HepG2 (cell line): ENCODE measurements around the gene TRPM6. TPM values are rescaled to one million over a fixed set of nuclear protein-coding genes. Genes with fewer than 3 reads are reported as not detected.

ENCODE experiments used
- GATAD2A ChIP-seq: IDR thresholded peaks from 2 replicates; pipeline ENCODE4 v1.6.1; 2016
- HNRNPLL ChIP-seq: fragments of 200-400 bp; formaldehyde crosslinking; IDR thresholded peaks from 2 replicates; pipeline ENCODE4 v1.6.1; 2017; ENCODE audit warnings: mild to moderate bottlenecking, low read depth, low read length; ENCODE audit not compliant: poor library complexity, severe bottlenecking
- JUNB ChIP-seq: sonication (generic); formaldehyde crosslinking; IDR thresholded peaks from 2 replicates; pipeline ENCODE4 v1.8.0; 2022; ENCODE audit warnings: missing genetic modification reagents, mild to moderate bottlenecking, borderline replicate concordance
- KDM4B ChIP-seq: sonication (generic); formaldehyde crosslinking; IDR thresholded peaks from 2 replicates; pipeline ENCODE4 v1.4.0; 2020; ENCODE audit warnings: missing genetic modification reagents
- PTBP1 ChIP-seq: fragments of 200-400 bp; formaldehyde crosslinking; IDR thresholded peaks from 2 replicates; pipeline ENCODE4 v1.6.1; 2018; ENCODE audit warnings: low read length, low read depth; ENCODE audit not compliant: poor library complexity, severe bottlenecking
- SAP130 ChIP-seq: IDR thresholded peaks from 2 replicates; pipeline ENCODE4 v1.6.1; 2016; ENCODE audit warnings: low read depth
- SMARCC2 ChIP-seq: fragments of 450-650 bp; IDR thresholded peaks from 2 replicates; pipeline ENCODE4 v1.6.1; 2017; ENCODE audit warnings: antibody characterized with exemption, mild to moderate bottlenecking
- SMC3 ChIP-seq: IDR thresholded peaks from 2 replicates; pipeline ENCODE4 v1.6.1; 2011; ENCODE audit warnings: low read length, improper control_type of control experiment
- ZBTB8A ChIP-seq: sonication (generic); formaldehyde crosslinking; IDR thresholded peaks from 2 replicates; pipeline ENCODE4 v1.4.0; 2020; ENCODE audit warnings: mild to moderate bottlenecking, low read depth, missing genetic modification reagents, borderline replicate concordance
- ZNF136 ChIP-seq: sonication (generic); formaldehyde crosslinking; IDR thresholded peaks from 2 replicates; pipeline ENCODE4 v1.8.1; 2022; ENCODE audit warnings: low read depth, mild to moderate bottlenecking, moderate library complexity, missing genetic modification reagents
- ZNF337 ChIP-seq: sonication (generic); formaldehyde crosslinking; IDR thresholded peaks from 2 replicates; pipeline ENCODE4 v1.5.1; 2020; ENCODE audit warnings: missing genetic modification reagents, low read depth, mild to moderate bottlenecking, borderline replicate concordance
- ZNF550 ChIP-seq: sonication (generic); formaldehyde crosslinking; IDR thresholded peaks from 2 replicates; pipeline ENCODE4 v1.4.0; 2020; ENCODE audit warnings: mild to moderate bottlenecking, missing genetic modification reagents, borderline replicate concordance
- ZNF598 ChIP-seq: sonication (generic); formaldehyde crosslinking; IDR thresholded peaks from 2 replicates; pipeline ENCODE4 v1.5.1; 2020; ENCODE audit warnings: mild to moderate bottlenecking, missing genetic modification reagents, borderline replicate concordance
- polyA plus RNA-seq, 8 experiments: library from polyadenylated mRNA; depleted of rRNA in 3 of 8; stranded (reverse) in 7 of 8; unstranded in 1 of 8; fragments of >200 nt; fragmentation: Illumina TruSeq in 4 of 8; extraction: Trizol in 4 of 8; gene quantifications; 2 replicates each; pipeline versions ENCODE4 v1.2.1 to v1.2.3, GENCODE V29; 2011 to 2016; ENCODE audit warnings: low read depth in 4 of 8, missing spikeins in 1 of 8, mixed read lengths in 1 of 8; ENCODE audit not compliant: insufficient read depth in 1 of 8
- total RNA-seq, 5 experiments: library from RNA; depleted of rRNA; stranded (reverse); fragments of >200 nt; fragmentation: Illumina TruSeq; extraction: Trizol; gene quantifications; 2 replicates each; pipeline ENCODE4 v1.2.3, GENCODE V29; 2016; ENCODE audit warnings: low read depth in 1 of 5
- TF ChIP-seq, protein P1 (sequence below): sonication (generic); formaldehyde crosslinking; conservative IDR thresholded peaks from 2 replicates; pipeline ENCODE4 v1.4.0; 2020; ENCODE audit warnings: mild to moderate bottlenecking, missing genetic modification reagents, moderate library complexity
- TF ChIP-seq, protein P2 (sequence below): sonication (generic); formaldehyde crosslinking; IDR thresholded peaks from 2 replicates; pipeline ENCODE4 v1.5.0; 2020; ENCODE audit warnings: mild to moderate bottlenecking, missing genetic modification reagents, moderate library complexity
- TF ChIP-seq, protein P3 (sequence below): sonication (generic); formaldehyde crosslinking; IDR thresholded peaks from 2 replicates; pipeline ENCODE4 v1.4.0; 2020; ENCODE audit warnings: missing genetic modification reagents
- TF ChIP-seq, protein P4 (sequence below): sonication (generic); formaldehyde crosslinking; IDR thresholded peaks from 2 replicates; pipeline ENCODE4 v1.4.0; 2020; ENCODE audit warnings: missing genetic modification reagents
- TF ChIP-seq, protein P5 (sequence below): sonication (generic); formaldehyde crosslinking; IDR thresholded peaks from 2 replicates; pipeline ENCODE4 v1.8.1; 2023; ENCODE audit warnings: missing genetic modification reagents, mild to moderate bottlenecking, borderline replicate concordance
- TF ChIP-seq, protein P6 (sequence below): sonication (generic); formaldehyde crosslinking; IDR thresholded peaks from 2 replicates; pipeline ENCODE4 v1.4.0; 2020; ENCODE audit warnings: missing genetic modification reagents

Gene TRPM6
- total and polyA plus RNA-seq, 2 of the 13 experiments (the other 11 are each of a cell fraction or from before 2014, with no cell fraction given) = 0.01 to 0.09 TPM

DNA sequence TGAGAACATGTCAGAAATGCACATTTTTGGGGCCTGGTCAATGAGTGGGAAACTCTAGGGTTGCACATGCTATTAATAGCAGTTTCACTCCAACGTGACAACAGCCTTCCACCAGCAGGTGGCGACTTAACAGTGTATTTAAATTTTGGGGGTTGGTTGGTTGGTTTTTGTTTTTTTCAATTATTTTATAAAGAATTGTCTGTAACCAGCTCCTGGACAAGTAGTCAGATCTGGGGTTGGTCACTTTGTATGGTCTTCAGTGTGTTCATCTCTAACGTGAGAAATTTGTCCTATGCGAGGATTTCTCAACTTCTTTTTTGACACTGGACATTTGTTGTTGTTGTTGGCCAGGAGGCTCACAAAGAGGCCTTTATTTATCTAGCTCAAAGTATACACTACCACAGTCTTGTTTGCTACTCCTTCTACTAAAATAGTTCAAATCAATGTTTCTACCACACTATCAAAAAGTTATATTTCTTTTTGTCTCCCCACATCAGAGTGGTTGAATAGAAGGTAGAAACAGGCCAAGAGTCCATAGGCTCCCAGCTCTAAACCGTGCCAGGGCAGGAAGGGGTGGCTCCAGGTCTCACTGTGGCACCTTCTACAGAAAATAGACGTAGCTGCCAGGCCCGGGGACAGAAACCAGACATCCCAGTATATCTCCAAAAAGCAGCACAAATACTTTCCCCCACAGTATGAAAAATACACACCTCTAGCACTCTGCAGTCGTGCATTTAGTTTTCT, 110.4 kb downstream of the TRPM6 start (continued):
- TF ChIP-seq, protein P1, sequence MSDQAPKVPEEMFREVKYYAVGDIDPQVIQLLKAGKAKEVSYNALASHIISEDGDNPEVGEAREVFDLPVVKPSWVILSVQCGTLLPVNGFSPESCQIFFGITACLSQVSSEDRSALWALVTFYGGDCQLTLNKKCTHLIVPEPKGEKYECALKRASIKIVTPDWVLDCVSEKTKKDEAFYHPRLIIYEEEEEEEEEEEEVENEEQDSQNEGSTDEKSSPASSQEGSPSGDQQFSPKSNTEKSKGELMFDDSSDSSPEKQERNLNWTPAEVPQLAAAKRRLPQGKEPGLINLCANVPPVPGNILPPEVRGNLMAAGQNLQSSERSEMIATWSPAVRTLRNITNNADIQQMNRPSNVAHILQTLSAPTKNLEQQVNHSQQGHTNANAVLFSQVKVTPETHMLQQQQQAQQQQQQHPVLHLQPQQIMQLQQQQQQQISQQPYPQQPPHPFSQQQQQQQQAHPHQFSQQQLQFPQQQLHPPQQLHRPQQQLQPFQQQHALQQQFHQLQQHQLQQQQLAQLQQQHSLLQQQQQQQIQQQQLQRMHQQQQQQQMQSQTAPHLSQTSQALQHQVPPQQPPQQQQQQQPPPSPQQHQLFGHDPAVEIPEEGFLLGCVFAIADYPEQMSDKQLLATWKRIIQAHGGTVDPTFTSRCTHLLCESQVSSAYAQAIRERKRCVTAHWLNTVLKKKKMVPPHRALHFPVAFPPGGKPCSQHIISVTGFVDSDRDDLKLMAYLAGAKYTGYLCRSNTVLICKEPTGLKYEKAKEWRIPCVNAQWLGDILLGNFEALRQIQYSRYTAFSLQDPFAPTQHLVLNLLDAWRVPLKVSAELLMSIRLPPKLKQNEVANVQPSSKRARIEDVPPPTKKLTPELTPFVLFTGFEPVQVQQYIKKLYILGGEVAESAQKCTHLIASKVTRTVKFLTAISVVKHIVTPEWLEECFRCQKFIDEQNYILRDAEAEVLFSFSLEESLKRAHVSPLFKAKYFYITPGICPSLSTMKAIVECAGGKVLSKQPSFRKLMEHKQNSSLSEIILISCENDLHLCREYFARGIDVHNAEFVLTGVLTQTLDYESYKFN (CRISPR knock-in tag) = peak; percentile 42
- 0 out of 2 replicates have a peak, but pooled peaks have one; percentile 34 for TF ChIP-seq ZNF136 (CRISPR knock-in tag)
- TF ChIP-seq SMC3 = peak; percentile 84
- no peak for TF ChIP-seq PTBP1
- TF ChIP-seq, protein P2, sequence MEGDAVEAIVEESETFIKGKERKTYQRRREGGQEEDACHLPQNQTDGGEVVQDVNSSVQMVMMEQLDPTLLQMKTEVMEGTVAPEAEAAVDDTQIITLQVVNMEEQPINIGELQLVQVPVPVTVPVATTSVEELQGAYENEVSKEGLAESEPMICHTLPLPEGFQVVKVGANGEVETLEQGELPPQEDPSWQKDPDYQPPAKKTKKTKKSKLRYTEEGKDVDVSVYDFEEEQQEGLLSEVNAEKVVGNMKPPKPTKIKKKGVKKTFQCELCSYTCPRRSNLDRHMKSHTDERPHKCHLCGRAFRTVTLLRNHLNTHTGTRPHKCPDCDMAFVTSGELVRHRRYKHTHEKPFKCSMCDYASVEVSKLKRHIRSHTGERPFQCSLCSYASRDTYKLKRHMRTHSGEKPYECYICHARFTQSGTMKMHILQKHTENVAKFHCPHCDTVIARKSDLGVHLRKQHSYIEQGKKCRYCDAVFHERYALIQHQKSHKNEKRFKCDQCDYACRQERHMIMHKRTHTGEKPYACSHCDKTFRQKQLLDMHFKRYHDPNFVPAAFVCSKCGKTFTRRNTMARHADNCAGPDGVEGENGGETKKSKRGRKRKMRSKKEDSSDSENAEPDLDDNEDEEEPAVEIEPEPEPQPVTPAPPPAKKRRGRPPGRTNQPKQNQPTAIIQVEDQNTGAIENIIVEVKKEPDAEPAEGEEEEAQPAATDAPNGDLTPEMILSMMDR (CRISPR knock-in tag) = peak; percentile 76
- TF ChIP-seq GATAD2A (CRISPR knock-in tag) = 0 out of 2 replicates have a peak, but pooled peaks have one; percentile 15
- TF ChIP-seq, protein P3, sequence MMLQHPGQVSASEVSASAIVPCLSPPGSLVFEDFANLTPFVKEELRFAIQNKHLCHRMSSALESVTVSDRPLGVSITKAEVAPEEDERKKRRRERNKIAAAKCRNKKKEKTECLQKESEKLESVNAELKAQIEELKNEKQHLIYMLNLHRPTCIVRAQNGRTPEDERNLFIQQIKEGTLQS (CRISPR knock-in tag) = no peak
- no peak for TF ChIP-seq KDM4B (CRISPR knock-in tag)
- TF ChIP-seq JUNB (CRISPR knock-in tag) = no peak
- 0 out of 2 replicates have a peak, but pooled peaks have one; percentile 39 for TF ChIP-seq ZNF337 (CRISPR knock-in tag)
- TF ChIP-seq SMARCC2 = no peak
- TF ChIP-seq, protein P4, sequence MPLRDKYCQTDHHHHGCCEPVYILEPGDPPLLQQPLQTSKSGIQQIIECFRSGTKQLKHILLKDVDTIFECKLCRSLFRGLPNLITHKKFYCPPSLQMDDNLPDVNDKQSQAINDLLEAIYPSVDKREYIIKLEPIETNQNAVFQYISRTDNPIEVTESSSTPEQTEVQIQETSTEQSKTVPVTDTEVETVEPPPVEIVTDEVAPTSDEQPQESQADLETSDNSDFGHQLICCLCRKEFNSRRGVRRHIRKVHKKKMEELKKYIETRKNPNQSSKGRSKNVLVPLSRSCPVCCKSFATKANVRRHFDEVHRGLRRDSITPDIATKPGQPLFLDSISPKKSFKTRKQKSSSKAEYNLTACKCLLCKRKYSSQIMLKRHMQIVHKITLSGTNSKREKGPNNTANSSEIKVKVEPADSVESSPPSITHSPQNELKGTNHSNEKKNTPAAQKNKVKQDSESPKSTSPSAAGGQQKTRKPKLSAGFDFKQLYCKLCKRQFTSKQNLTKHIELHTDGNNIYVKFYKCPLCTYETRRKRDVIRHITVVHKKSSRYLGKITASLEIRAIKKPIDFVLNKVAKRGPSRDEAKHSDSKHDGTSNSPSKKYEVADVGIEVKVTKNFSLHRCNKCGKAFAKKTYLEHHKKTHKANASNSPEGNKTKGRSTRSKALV (CRISPR knock-in tag) = no peak
- peak; percentile 17; the same call in 1 of the 2 replicates for TF ChIP-seq SAP130 (CRISPR knock-in tag)
- TF ChIP-seq ZNF598 = no peak
- no peak for TF ChIP-seq ZBTB8A (CRISPR knock-in tag)
- TF ChIP-seq HNRNPLL = no peak
- TF ChIP-seq, protein P5, sequence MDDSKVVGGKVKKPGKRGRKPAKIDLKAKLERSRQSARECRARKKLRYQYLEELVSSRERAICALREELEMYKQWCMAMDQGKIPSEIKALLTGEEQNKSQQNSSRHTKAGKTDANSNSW = no peak
- no peak for TF ChIP-seq ZNF550 (CRISPR knock-in tag)
- TF ChIP-seq, protein P6, sequence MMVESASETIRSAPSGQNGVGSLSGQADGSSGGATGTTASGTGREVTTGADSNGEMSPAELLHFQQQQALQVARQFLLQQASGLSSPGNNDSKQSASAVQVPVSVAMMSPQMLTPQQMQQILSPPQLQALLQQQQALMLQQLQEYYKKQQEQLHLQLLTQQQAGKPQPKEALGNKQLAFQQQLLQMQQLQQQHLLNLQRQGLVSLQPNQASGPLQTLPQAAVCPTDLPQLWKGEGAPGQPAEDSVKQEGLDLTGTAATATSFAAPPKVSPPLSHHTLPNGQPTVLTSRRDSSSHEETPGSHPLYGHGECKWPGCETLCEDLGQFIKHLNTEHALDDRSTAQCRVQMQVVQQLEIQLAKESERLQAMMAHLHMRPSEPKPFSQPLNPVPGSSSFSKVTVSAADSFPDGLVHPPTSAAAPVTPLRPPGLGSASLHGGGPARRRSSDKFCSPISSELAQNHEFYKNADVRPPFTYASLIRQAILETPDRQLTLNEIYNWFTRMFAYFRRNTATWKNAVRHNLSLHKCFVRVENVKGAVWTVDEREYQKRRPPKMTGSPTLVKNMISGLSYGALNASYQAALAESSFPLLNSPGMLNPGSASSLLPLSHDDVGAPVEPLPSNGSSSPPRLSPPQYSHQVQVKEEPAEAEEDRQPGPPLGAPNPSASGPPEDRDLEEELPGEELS = peak; percentile 45; the same call in 1 of the 2 replicates
